ENCODE measurements around the gene IGSF21. TPM values are rescaled to one million over a fixed set of nuclear protein-coding genes. Genes with fewer than 3 reads are reported as not detected.

IGSF21 gene
- polyA plus RNA-seq, 3 donors, result not detected

- H3K9me3 ChIP-seq (replicated peaks in 1 of 2; ENCODE audit: control insufficient read depth in 1 of 2, insufficient read depth in 1 of 2, low read length in 2 of 2), result peaks cover 0 to 3% of the 10 kb centered on the region in 2 donors
- H3K27me3 Mint-ChIP-seq (ENCODE audit: low read depth in 3 of 3), result peaks cover 14 to 21% (median 17%) of the 10 kb centered on the region in 3 donors
- H3K36me3 Mint-ChIP-seq, result no peaks in the 10 kb centered on the region
- H3K4me1 Mint-ChIP-seq, result no peaks in the 10 kb centered on the region
- no peak overlapping the region for H3K4me3 ChIP-seq (replicated peaks in 1 of 3; ENCODE audit: low read depth in 2 of 3, low read length in 3 of 3)
- no peak for DNase-seq
- H3K36me3 ChIP-seq (replicated peaks in 1 of 2; ENCODE audit: control insufficient read depth in 1 of 2, insufficient read depth in 2 of 2, low read length in 2 of 2), result no peaks in the 10 kb centered on the region
- WGBS (ENCODE audit: insufficient coverage), result 17% methylated on average over 8 of the region's 9 CpGs
- no peak for TF ChIP-seq CTCF (IDR thresholded peaks at IDR 0.05)
- H3K4me2 ChIP-seq (replicated peaks; ENCODE audit: extremely low read depth, low read length, poor library complexity, severe bottlenecking), result no peak overlapping the region
- H3K27ac Mint-ChIP-seq, result no peak overlapping the region
- no peak overlapping the region for H3K27ac ChIP-seq (ENCODE audit: low read depth in 1 of 2, low read length in 2 of 2)
- H3K79me2 ChIP-seq (ENCODE audit: insufficient read depth, low read length), result no peaks in the 10 kb centered on the region
- H3K27me3 ChIP-seq (ENCODE audit: control insufficient read depth in 2 of 2, insufficient read depth in 2 of 2, low read length in 2 of 2), result peaks cover 0 to 4% of the 10 kb centered on the region in 2 donors
- no peaks in the 10 kb centered on the region for H4K20me1 ChIP-seq (ENCODE audit: insufficient read depth, low read length)
- no peaks in the 10 kb centered on the region for H3K4me1 ChIP-seq (ENCODE audit: control insufficient read depth in 1 of 2, insufficient read depth in 2 of 2, low read length in 2 of 2)
- intact Hi-C loops (cut with micrococcal nuclease), result no loop called here
- peaks cover 0 to 3% (median 1%) of the 10 kb centered on the region in 7 donors for H3K9me3 Mint-ChIP-seq
- peak overlapping the region in 1 of 2 donors; percentile 52 for H3K4me3 Mint-ChIP-seq
- H2AFZ ChIP-seq (ENCODE audit: insufficient read depth, low read depth, low read length, poor library complexity, severe bottlenecking), result no peak overlapping the region
- H3K9ac ChIP-seq (ENCODE audit: insufficient read depth, low read length, poor library complexity, severe bottlenecking), result no peak overlapping the region
Observed at GRCh38 chr1:18385239-18385790, 277.7 kb downstream of the IGSF21 start.

GRCh38 chr1:18386591-18386990 is 279.0 kb downstream of the IGSF21 start:
- 100% methylated on average over 1 of the region's 5 CpGs for WGBS (ENCODE audit: insufficient coverage)
- TF ChIP-seq CTCF (IDR thresholded peaks at IDR 0.05), result no peak
- Histone ChIP-seq H3K36me3 (replicated peaks in 1 of 2; ENCODE audit: control insufficient read depth in 1 of 2, insufficient read depth in 2 of 2, low read length in 2 of 2) (no peaks in the 10 kb centered on the region), H3K4me2 (replicated peaks; ENCODE audit: extremely low read depth, low read length, poor library complexity, severe bottlenecking) (no peak overlapping the region), H3K4me3 (replicated peaks in 1 of 3; ENCODE audit: low read depth in 2 of 3, low read length in 3 of 3) (no peak overlapping the region), H3K27me3 (ENCODE audit: control insufficient read depth in 2 of 2, insufficient read depth in 2 of 2, low read length in 2 of 2) (peaks cover 0 to 4% of the 10 kb centered on the region in 2 donors), H3K4me1 (ENCODE audit: control insufficient read depth in 1 of 2, insufficient read depth in 2 of 2, low read length in 2 of 2) (no peaks in the 10 kb centered on the region), H4K20me1 (ENCODE audit: insufficient read depth, low read length) (no peaks in the 10 kb centered on the region), H3K79me2 (ENCODE audit: insufficient read depth, low read length) (no peaks in the 10 kb centered on the region), H3K27ac (ENCODE audit: low read depth in 1 of 2, low read length in 2 of 2) (no peak overlapping the region), H3K9me3 (replicated peaks in 1 of 2; ENCODE audit: control insufficient read depth in 1 of 2, insufficient read depth in 1 of 2, low read length in 2 of 2) (no peaks in the 10 kb centered on the region), H3K9ac (ENCODE audit: insufficient read depth, low read length, poor library complexity, severe bottlenecking) (no peak overlapping the region), H2AFZ (ENCODE audit: insufficient read depth, low read depth, low read length, poor library complexity, severe bottlenecking) (no peak overlapping the region)
- H3K36me3 Mint-ChIP-seq, result no peaks in the 10 kb centered on the region
- DNase-seq, result no peak
- intact Hi-C loops (cut with micrococcal nuclease), result no loop called here
- no peak overlapping the region for H3K4me3 Mint-ChIP-seq
- H3K27ac Mint-ChIP-seq, result no peak overlapping the region
- peaks cover 14 to 21% (median 17%) of the 10 kb centered on the region in 3 donors for H3K27me3 Mint-ChIP-seq (ENCODE audit: low read depth in 3 of 3)
- no peaks in the 10 kb centered on the region for H3K4me1 Mint-ChIP-seq
- H3K9me3 Mint-ChIP-seq, result peaks cover 0 to 3% (median 0%) of the 10 kb centered on the region in 7 donors
